Fibroblast of peridontal ligament (primary cell): ENCODE data around the gene TMCC2.
A peak's percentile ranks its signal among the peaks of the same experiment; 100 is the strongest.

Source experiments
- DNase-seq: peaks from one replicate; pipeline ENCODE4 v3.0.0-alpha.2; 2010; ENCODE audit errors: extremely low read depth

The TMCC2 gene

DNA sequence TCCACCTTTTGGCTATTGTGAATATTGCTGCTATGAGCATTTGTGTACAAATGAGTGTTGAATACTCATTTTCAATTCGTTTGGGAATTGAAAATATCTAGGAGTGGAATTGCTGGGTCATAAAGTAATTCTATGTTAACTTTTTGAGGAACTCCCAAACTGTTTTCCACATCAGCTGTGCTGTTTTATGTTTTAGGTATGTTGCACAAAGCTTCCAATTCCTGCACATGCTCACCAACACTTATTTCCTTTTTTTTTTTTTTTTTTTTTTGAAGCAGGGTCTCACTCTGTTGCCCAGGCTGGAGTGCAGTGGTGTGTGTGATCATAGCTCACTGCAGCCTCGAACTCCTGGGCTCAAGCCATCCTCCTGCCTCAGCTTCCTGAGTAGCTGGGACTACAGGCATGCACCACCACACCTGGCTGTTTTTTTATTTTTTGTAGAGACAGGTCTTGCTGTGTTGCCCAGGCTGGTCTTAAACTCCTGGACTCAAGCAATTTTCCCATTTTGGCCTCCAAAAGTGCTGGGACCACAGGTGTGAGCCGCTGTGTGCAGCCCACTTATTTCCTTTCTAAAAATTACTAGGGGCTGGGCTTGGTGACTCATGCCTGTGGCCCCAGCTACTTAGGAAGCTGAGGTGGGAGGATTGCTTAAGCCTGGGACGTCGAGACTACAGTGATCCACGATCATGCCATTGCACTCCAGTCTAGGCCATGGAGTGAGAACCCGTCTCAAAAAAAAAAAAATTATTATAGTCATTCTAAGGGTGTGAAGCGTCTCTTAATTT, 33.4 kb downstream of the TMCC2 start:
- no peak for DNase-seq

GRCh38 chr1:205261946-205262691, 34.4 kb downstream of the TMCC2 start:
- no peak for DNase-seq

- DNase-seq = no peak
These were observed 35.0 kb downstream of the TMCC2 start for GRCh38 chr1:205262731-205263171.

- peak; percentile 43 for DNase-seq
These were observed 35.9 kb downstream of the TMCC2 start for GRCh38 chr1:205263580-205264190.

DNA sequence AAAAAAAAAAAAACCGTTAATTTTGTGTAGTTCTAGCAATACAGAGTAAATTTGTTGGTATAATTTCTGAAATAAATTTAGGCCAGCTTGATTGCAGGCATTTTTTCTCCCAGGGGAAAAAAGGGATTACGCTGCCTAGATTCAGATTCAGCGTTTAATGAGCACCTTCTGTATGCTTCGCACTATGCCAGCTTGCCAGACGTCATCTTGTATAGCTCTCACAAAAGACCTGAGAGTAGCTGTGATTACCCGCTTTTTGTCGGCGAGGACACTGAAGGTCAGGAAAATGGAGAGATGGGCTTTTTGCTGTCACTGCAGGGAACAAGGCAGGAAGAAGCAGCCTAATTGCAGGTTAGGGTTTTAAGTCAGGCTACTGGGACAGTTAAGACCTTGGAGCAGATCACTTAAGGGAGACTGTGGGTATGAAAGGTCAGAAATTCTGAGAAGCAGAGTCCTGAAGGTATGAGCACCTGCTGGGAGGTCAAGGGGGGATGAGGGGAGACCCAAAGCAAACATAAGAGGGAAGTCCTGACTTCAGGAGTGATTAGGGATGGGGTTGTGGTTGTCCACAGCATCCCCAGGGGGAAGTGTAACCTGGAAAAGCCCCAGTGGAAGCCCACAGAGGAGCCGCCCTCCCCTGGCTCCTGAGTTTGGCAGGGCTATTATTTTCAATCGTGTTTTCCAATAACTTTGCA, 39.0 kb downstream of the TMCC2 start:
- DNase-seq = no peak

GRCh38 chr1:205267306-205267902, 39.7 kb downstream of the TMCC2 start:
- DNase-seq = no peak

DNA sequence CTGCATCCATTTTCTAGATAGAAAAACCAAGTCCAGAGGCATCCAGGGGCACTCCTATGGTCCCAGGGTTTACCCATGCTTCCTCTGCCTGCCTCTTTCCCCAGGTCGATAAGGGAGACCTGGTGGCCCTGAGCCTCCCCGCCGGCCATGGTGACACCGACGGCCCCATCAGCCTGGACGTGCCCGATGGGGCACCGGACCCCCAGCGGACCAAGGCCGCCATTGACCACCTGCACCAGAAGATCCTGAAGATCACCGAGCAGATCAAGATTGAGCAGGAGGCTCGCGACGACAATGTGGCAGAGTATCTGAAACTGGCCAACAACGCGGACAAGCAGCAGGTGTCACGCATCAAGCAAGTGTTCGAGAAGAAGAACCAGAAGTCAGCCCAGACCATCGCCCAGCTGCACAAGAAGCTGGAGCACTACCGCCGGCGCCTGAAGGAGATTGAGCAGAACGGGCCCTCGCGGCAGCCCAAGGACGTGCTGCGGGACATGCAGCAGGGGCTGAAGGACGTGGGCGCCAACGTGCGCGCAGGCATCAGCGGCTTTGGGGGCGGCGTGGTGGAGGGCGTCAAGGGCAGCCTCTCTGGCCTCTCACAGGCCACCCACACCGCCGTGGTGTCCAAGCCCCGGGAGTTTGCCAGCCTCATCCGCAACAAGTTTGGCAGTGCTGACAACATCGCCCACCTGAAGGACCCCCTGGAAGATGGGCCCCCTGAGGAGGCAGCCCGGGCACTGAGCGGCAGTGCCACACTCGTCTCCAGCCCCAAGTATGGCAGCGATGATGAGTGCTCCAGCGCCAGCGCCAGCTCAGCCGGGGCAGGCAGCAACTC, 41.3 kb downstream of the TMCC2 start:
- DNase-seq = no peak

- no peak for DNase-seq
These were observed 42.0 kb downstream of the TMCC2 start for GRCh38 chr1:205269711-205270110.

DNA sequence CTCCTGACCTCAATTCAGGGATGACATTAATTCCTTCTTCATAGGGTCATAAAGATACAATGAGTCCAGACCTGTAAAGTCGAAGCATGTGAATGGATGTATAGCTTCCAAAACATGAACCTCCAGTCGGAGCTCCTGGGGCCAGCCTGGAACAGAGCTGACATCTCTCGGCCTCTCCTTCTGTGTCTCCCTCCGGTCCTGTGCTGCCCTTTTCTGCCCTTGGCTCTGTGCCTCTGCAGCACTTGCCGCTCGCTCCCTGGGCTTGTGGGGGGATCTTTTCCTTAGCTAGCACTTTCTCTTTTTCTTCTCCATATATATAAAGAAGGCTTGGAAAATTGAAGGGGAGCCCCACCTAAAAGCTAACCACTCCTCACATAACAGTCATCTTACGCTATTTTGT, 42.5 kb downstream of the TMCC2 start:
- DNase-seq = no peak

- DNase-seq = peak; percentile 39
These were observed 43.0 kb downstream of the TMCC2 start for GRCh38 chr1:205270764-205271163.

DNA sequence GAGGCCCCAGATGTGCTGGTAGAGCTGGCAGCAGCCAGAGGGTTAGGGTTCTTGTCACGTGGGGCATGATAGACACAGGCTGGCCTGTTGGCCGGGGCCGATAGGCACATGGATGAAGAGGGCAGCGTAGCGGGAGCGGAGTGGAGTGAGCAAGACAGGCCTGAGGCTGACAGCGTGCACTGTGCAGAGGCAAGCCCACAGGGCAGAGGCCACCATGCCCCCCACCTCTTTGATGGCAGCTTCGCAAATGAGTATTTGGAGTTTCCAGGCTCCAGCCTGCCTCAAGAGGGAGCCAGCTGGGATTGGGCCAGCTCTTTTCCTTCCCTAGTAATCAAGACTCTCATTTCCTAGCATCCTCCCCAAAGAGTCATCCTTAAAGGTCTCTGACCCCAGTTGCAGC, 43.5 kb downstream of the TMCC2 start:
- peak; percentile 67 for DNase-seq

DNA sequence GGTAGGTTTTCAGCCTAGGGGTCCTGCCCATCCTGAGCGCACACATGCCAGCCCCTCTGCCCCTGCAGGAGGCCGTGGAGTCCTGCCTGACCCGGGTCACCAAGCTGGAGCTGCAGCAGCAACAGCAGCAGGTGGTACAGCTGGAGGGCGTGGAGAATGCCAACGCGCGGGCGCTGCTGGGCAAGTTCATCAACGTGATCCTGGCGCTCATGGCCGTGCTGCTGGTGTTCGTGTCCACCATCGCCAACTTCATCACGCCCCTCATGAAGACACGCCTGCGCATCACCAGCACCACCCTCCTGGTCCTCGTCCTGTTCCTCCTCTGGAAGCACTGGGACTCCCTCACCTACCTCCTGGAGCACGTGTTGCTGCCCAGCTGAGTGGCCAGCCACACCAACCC, 44.0 kb downstream of the TMCC2 start:
- DNase-seq = no peak

DNA sequence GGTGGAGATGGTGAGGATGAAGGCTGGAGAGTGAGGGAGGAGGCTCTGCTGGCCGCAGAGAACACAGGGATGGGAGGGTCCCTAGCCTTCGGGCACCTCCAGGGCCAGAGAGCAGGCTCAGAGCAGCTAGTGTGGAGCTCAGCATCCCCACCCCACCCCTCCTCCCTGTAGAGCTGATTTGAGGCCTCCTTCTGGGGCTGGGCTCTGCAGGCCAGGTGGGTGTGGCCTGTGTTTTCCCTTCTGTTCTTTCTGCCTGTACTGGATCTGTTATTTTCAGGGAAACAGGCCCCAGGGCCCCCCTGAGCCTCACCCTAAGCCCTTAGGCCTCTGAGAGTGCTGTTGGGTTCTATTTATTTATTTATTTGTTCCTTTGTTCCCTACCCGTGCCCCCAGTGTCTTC, 44.8 kb downstream of the TMCC2 start:
- no peak for DNase-seq

GRCh38 chr1:205273551-205273982, 45.8 kb downstream of the TMCC2 start:
- peak; percentile 75 for DNase-seq

DNA sequence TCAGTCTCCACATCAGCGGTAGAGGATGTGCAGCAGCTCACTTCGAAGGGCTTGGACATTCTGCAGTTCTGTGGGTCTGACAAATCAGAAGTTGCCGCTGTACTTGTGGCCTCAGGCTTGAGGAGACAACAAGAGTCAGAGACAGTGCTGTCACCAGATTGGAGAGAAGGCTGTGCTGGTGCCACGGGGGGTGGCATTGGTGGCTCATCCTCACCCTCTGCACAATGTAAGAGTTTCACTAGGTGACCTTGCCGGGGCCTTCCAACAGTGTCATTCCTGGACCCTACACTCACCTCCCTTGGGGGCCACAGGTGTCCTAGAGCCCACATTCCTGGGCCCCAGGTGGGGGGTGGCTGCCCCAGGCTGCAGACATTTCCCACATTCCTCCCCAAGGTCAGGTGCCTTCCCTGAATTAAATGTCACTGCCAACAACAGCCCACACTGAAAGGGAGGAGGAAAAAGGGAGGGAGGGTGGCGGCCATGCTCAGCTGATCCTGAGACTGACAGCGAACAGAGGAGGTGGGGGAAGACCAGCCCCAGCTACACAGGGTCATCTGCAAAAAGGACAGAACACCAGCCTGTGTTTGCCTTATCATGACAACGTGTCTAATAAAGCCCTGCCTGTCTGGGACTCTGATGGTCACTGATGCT, 46.4 kb downstream of the TMCC2 start:
- DNase-seq = no peak

GRCh38 chr1:205275133-205275532, 47.4 kb downstream of the TMCC2 start:
- no peak for DNase-seq

GRCh38 chr1:205275916-205276688, 48.4 kb downstream of the TMCC2 start:
- no peak for DNase-seq

DNA sequence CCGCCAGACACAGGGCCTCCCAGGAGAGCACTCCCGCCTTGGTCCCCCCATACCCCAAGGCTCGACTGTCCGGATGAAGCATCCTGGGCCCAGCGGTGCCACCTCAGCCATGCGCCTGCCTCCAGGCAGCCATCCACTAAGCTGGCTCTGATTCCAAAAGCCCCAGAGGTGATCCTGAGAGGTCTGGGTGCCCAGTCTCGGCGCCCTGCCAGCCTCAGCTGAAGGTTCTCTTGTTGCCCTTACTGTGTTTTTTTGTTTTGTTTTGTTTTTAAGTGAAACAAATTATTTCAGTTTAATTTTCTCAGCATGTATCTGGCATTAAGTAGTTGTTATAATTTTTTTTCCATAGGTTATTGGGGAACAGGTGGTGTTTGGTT, 48.9 kb downstream of the TMCC2 start:
- no peak for DNase-seq

- DNase-seq = no peak
These were observed 52.2 kb downstream of the TMCC2 start for GRCh38 chr1:205279986-205280385.
